ENCODE results near the gene BMP3. TPM values are rescaled to one million over a fixed set of nuclear protein-coding genes. Genes with fewer than 3 reads are reported as not detected.

The BMP3 gene
- total and polyA plus RNA-seq, 4 donors = 2.9 to 23.5 (median 8.3) TPM

GRCh38 chr4:81040012-81040659 lies 9.6 kb downstream of the BMP3 start:
- Histone ChIP-seq H3K27me3 (ENCODE audit: control insufficient read depth, insufficient read depth, low read length) (no peaks in the 10 kb centered on the region), H3K4me3 (ENCODE audit: low read depth, low read length) (no peak overlapping the region), H3K9me3 (ENCODE audit: control insufficient read depth, insufficient read depth, low read length) (no peaks in the 10 kb centered on the region), H3K36me3 (ENCODE audit: control insufficient read depth, insufficient read depth, low read length) (no peaks in the 10 kb centered on the region), H3K27ac (ENCODE audit: low read depth, low read length) (no peak overlapping the region), H3K4me1 (ENCODE audit: control insufficient read depth, insufficient read depth, low read length) (no peaks in the 10 kb centered on the region)
- no CpG with 5 or more reads among the region's 4 CpGs for WGBS (ENCODE audit: insufficient coverage)
- peak in 3 of 6 donors; percentile 40 to 84 (median 78) for DNase-seq (ENCODE audit: low read depth in 4 of 6, low spot score in 6 of 6)

DNA sequence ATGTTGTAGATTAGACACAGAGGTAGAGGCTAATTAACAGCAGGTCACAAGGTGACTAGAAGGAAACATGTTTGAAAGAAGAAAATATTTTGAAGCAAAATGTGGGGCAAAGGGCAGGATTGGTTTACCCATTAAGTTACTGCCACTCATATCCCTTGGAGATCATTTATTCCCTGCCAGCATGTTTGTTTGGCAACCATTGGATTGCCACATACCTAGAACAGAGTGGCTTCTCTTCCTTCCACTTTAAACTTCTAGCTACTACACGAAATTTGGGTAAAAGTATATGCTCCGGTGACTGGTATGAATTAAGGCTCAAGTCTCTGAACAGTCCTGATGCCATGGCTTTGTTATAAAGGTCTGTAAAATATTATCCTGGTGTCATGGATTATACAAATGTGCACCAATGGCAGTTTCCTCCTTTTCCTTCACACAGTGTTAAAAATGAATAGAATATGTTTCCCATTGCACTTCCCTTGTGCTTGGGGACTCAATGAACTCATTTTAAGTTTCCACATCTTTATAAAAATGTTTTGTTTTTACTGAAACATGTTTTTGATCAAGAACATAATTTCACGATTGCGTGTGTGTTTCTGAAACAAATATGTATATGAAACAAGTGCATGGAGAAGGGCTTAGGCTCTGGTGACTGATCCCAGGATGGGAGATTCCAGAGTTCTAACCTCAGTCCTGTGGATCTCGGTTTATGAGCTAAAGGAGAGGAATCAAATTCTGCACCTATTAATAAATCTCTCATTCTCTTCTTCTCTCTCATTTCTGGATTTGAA lies 12.3 kb downstream of the BMP3 start:
- no CpG with 5 or more reads among the region's 5 CpGs for WGBS (ENCODE audit: insufficient coverage)
- H3K4me3 ChIP-seq (ENCODE audit: low read depth, low read length) = no peak overlapping the region
- DNase-seq (ENCODE audit: low read depth in 4 of 6, low spot score in 6 of 6) = no peak
- H3K27me3 ChIP-seq (ENCODE audit: control insufficient read depth, insufficient read depth, low read length) = no peaks in the 10 kb centered on the region
- no peak overlapping the region for H3K27ac ChIP-seq (ENCODE audit: low read depth, low read length)
- no peaks in the 10 kb centered on the region for H3K36me3 ChIP-seq (ENCODE audit: control insufficient read depth, insufficient read depth, low read length)
- no peaks in the 10 kb centered on the region for H3K9me3 ChIP-seq (ENCODE audit: control insufficient read depth, insufficient read depth, low read length)
- H3K4me1 ChIP-seq (ENCODE audit: control insufficient read depth, insufficient read depth, low read length) = no peaks in the 10 kb centered on the region

DNA sequence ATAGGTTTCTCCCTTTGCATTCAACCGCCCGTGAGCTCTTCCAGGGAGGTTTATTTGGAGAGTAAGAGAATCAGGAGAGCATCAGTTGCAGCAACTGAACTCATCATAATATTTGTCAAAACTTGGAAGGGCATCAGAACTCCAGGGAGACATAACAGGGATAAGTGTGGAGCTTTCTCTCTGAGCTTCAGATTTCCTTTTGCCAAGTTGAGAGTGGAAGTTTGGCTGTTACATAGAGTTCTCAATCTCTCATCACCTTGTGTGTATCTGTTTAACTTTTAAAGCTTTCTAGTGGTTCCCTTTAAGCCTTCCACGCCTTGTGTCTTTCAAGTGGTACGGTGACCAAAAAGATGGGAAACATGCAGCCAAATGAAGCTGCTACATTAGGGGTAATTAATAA lies 18.8 kb downstream of the BMP3 start:
- Histone ChIP-seq H3K4me3 (ENCODE audit: low read depth, low read length) (no peak overlapping the region), H3K27me3 (ENCODE audit: control insufficient read depth, insufficient read depth, low read length) (no peaks in the 10 kb centered on the region), H3K27ac (ENCODE audit: low read depth, low read length) (no peak overlapping the region), H3K9me3 (ENCODE audit: control insufficient read depth, insufficient read depth, low read length) (no peaks in the 10 kb centered on the region), H3K4me1 (ENCODE audit: control insufficient read depth, insufficient read depth, low read length) (no peaks in the 10 kb centered on the region), H3K36me3 (ENCODE audit: control insufficient read depth, insufficient read depth, low read length) (no peaks in the 10 kb centered on the region)
- peak in 1 of 6 donors; percentile 33 for DNase-seq (ENCODE audit: low read depth in 4 of 6, low spot score in 6 of 6)
- no CpG with 5 or more reads among the region's 4 CpGs for WGBS (ENCODE audit: insufficient coverage)

DNA sequence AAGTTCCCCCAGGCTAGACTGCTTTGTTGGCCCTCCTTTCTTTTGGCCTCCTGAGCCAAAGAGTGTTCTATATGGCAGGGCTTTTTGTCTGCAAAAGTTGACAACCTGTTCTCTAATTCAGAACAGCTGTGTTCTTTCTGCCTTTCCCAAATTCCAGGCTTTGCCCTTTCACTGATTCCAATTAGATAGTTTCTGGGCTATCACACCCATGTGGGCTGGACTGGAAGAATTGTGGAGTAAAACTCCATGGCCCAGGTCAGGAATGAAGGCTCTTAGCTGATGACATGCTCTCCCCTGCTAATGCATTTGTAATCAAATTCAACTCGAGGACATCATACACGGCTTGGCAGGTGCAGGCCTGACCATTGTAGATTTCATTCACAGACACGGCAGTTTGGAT lies 19.4 kb downstream of the BMP3 start:
- Histone ChIP-seq H3K9me3 (ENCODE audit: control insufficient read depth, insufficient read depth, low read length) (no peaks in the 10 kb centered on the region), H3K27me3 (ENCODE audit: control insufficient read depth, insufficient read depth, low read length) (no peaks in the 10 kb centered on the region), H3K36me3 (ENCODE audit: control insufficient read depth, insufficient read depth, low read length) (no peaks in the 10 kb centered on the region), H3K27ac (ENCODE audit: low read depth, low read length) (no peak overlapping the region), H3K4me3 (ENCODE audit: low read depth, low read length) (no peak overlapping the region), H3K4me1 (ENCODE audit: control insufficient read depth, insufficient read depth, low read length) (no peaks in the 10 kb centered on the region)
- whole genome bisulfite sequencing (ENCODE audit: insufficient coverage) = 40% methylated on average over 2 of the region's 3 CpGs
- peak in 1 of 6 donors; percentile 7 for DNase-seq (ENCODE audit: low read depth in 4 of 6, low spot score in 6 of 6)

- H3K4me1 ChIP-seq (ENCODE audit: control insufficient read depth, insufficient read depth, low read length) = no peaks in the 10 kb centered on the region
- peak in 4 of 6 donors; percentile 43 to 87 (median 66) for DNase-seq (ENCODE audit: low read depth in 4 of 6, low spot score in 6 of 6)
- no peaks in the 10 kb centered on the region for H3K27me3 ChIP-seq (ENCODE audit: control insufficient read depth, insufficient read depth, low read length)
- H3K4me3 ChIP-seq (ENCODE audit: low read depth, low read length) = no peak overlapping the region
- 93% methylated on average over 2 of the region's 7 CpGs for WGBS (ENCODE audit: insufficient coverage)
- no peaks in the 10 kb centered on the region for H3K36me3 ChIP-seq (ENCODE audit: control insufficient read depth, insufficient read depth, low read length)
- no peak overlapping the region for H3K27ac ChIP-seq (ENCODE audit: low read depth, low read length)
- H3K9me3 ChIP-seq (ENCODE audit: control insufficient read depth, insufficient read depth, low read length) = no peaks in the 10 kb centered on the region
These were observed 21.9 kb downstream of the BMP3 start for GRCh38 chr4:81052119-81053068.

- H3K9me3 ChIP-seq (ENCODE audit: control insufficient read depth, insufficient read depth, low read length) = no peaks in the 10 kb centered on the region
- WGBS (ENCODE audit: insufficient coverage) = no CpG with 5 or more reads among the region's 1 CpG
- no peak for DNase-seq (ENCODE audit: low read depth in 4 of 6, low spot score in 6 of 6)
- no peaks in the 10 kb centered on the region for H3K36me3 ChIP-seq (ENCODE audit: control insufficient read depth, insufficient read depth, low read length)
- H3K4me3 ChIP-seq (ENCODE audit: low read depth, low read length) = no peak overlapping the region
- H3K4me1 ChIP-seq (ENCODE audit: control insufficient read depth, insufficient read depth, low read length) = no peaks in the 10 kb centered on the region
- H3K27ac ChIP-seq (ENCODE audit: low read depth, low read length) = no peak overlapping the region
- no peaks in the 10 kb centered on the region for H3K27me3 ChIP-seq (ENCODE audit: control insufficient read depth, insufficient read depth, low read length)
These were observed 28.1 kb downstream of the BMP3 start for GRCh38 chr4:81058621-81059020.

DNA sequence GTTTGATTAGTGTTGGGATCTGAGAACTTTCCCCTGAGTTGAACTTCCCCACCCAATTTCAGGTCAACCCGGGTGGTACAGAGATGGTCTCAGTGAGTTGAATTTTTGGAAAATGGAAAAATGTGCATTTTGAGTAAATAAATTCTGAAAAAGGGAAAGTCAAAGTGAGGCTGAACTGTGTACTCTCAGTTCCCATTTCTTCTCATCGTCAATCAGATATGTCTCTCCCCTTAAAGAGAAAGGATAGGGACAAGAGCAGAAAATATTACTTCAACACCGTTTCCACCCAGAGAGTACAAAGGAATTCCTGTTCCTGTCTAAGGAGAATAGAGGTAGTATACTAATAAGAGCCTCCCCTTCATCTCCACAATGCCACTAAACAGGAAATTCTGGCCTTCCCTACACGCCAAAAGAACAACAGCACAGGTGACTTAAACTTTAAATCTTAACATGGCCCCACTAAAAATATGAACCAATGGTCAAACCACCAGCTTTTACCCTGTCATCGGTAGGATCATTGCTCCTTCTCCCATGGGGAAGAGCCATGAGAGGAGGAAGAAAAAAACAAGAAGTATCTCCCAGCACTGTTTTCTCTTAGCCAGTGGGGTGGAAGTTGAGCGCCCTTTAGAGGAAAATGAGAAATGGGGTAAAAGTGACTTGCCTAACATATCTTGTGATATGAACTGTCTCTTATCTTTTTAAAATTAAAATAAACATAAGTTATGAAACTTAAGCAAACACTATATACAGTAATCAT lies 30.3 kb downstream of the BMP3 start:
- Histone ChIP-seq H3K27me3 (ENCODE audit: control insufficient read depth, insufficient read depth, low read length) (no peaks in the 10 kb centered on the region), H3K36me3 (ENCODE audit: control insufficient read depth, insufficient read depth, low read length) (no peaks in the 10 kb centered on the region), H3K27ac (ENCODE audit: low read depth, low read length) (no peak overlapping the region), H3K4me3 (ENCODE audit: low read depth, low read length) (no peak overlapping the region), H3K4me1 (ENCODE audit: control insufficient read depth, insufficient read depth, low read length) (no peaks in the 10 kb centered on the region), H3K9me3 (ENCODE audit: control insufficient read depth, insufficient read depth, low read length) (no peaks in the 10 kb centered on the region)
- no CpG with 5 or more reads among the region's 6 CpGs for WGBS (ENCODE audit: insufficient coverage)
- DNase-seq (ENCODE audit: low read depth in 4 of 6, low spot score in 6 of 6) = no peak

DNA sequence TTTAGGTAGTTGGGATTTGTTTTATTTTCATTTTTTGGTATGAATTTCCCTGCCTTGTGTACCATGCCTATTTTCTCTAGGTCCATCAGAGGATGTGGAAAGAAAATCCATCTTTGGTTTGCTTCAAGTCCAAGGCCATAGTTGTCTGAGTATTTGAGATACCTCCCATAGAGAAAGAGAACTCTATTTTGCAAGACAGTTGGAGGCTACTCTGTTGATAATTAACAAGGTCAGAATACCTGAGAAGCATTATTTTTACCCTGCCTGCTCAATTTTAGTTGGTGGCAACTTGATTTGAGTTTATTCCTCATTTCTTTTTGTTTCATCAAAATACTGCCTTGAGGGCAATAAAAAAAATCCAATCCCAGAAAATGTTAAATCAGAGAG lies 30.8 kb downstream of the BMP3 start:
- no peak overlapping the region for H3K4me3 ChIP-seq (ENCODE audit: low read depth, low read length)
- no peaks in the 10 kb centered on the region for H3K36me3 ChIP-seq (ENCODE audit: control insufficient read depth, insufficient read depth, low read length)
- no peaks in the 10 kb centered on the region for H3K27me3 ChIP-seq (ENCODE audit: control insufficient read depth, insufficient read depth, low read length)
- DNase-seq (ENCODE audit: low read depth in 4 of 6, low spot score in 6 of 6) = no peak
- no peak overlapping the region for H3K27ac ChIP-seq (ENCODE audit: low read depth, low read length)
- H3K9me3 ChIP-seq (ENCODE audit: control insufficient read depth, insufficient read depth, low read length) = no peaks in the 10 kb centered on the region
- H3K4me1 ChIP-seq (ENCODE audit: control insufficient read depth, insufficient read depth, low read length) = no peaks in the 10 kb centered on the region

- WGBS (ENCODE audit: insufficient coverage) = no CpG with 5 or more reads among the region's 1 CpG
- H3K9me3 ChIP-seq (ENCODE audit: control insufficient read depth, insufficient read depth, low read length) = no peaks in the 10 kb centered on the region
- no peak overlapping the region for H3K4me3 ChIP-seq (ENCODE audit: low read depth, low read length)
- H3K27me3 ChIP-seq (ENCODE audit: control insufficient read depth, insufficient read depth, low read length) = no peaks in the 10 kb centered on the region
- no peak for DNase-seq (ENCODE audit: low read depth in 4 of 6, low spot score in 6 of 6)
- no peaks in the 10 kb centered on the region for H3K36me3 ChIP-seq (ENCODE audit: control insufficient read depth, insufficient read depth, low read length)
- no peaks in the 10 kb centered on the region for H3K4me1 ChIP-seq (ENCODE audit: control insufficient read depth, insufficient read depth, low read length)
- no peak overlapping the region for H3K27ac ChIP-seq (ENCODE audit: low read depth, low read length)
These were observed 31.5 kb downstream of the BMP3 start for GRCh38 chr4:81062001-81062400.
